GM23338 (cell line): Measurements from ENCODE around the gene CYTH3. TPM values are rescaled to one million over a fixed set of nuclear protein-coding genes. Genes with fewer than 3 reads are reported as not detected.

ENCODE experiments used
- ATAC-seq: fragments of 200-7000 bp; cut with Tn5 transposase; 3 replicates; pipeline ENCODE4 v1.9.1; 2020
- DNase-seq: peaks from one replicate; pipeline ENCODE4 v3.0.0-alpha.2; 2015; ENCODE audit warnings: low spot score
- H2AFZ ChIP-seq: fragments of 200-600 bp; sonication (generic); 2 replicates; pipeline ENCODE4 v1.8.0; 2016; ENCODE audit warnings: antibody characterized with exemption, mild to moderate bottlenecking, moderate library complexity
- H3F3A ChIP-seq: fragments of 200-600 bp; sonication (generic); replicated peaks from 2 replicates; pipeline ENCODE4 v1.8.0; 2017; ENCODE audit warnings: antibody characterized with exemption, mixed run types, low read depth
- H3K27ac ChIP-seq: fragments of 200-600 bp; sonication (generic); 2 replicates; pipeline ENCODE4 v1.6.1; 2016; ENCODE audit warnings: low read depth
- H3K27me3 ChIP-seq: fragments of 200-600 bp; sonication (generic); 2 replicates; pipeline ENCODE4 v1.8.0; 2016; ENCODE audit warnings: mild to moderate bottlenecking, mixed run types, moderate library complexity; ENCODE audit not compliant: insufficient read depth
- H3K36me3 ChIP-seq: fragments of 200-600 bp; sonication (generic); 2 replicates; pipeline ENCODE4 v1.8.0; 2016; ENCODE audit warnings: mild to moderate bottlenecking; ENCODE audit not compliant: insufficient read depth
- H3K4me1 ChIP-seq: fragments of 200-600 bp; sonication (generic); 2 replicates; pipeline ENCODE4 v1.8.0; 2016; ENCODE audit warnings: mild to moderate bottlenecking, moderate library complexity; ENCODE audit not compliant: insufficient read depth
- H3K4me2 ChIP-seq: fragments of 200-600 bp; sonication (generic); 2 replicates; pipeline ENCODE4 v1.7.1; 2017; ENCODE audit warnings: mixed run types
- H3K4me3 ChIP-seq: fragments of 200-600 bp; sonication (generic); 2 replicates; pipeline ENCODE4 v1.6.1; 2016; ENCODE audit warnings: mixed run types
- H3K79me2 ChIP-seq: fragments of 200-600 bp; sonication (generic); replicated peaks from 2 replicates; pipeline ENCODE4 v1.8.0; 2017; ENCODE audit warnings: mild to moderate bottlenecking; ENCODE audit not compliant: insufficient read depth
- H3K9me2 ChIP-seq: fragments of 200-600 bp; sonication (generic); 2 replicates; pipeline ENCODE4 v1.8.0; 2017; ENCODE audit not compliant: insufficient read depth
- H4K20me1 ChIP-seq: fragments of 200-600 bp; sonication (generic); replicated peaks from 2 replicates; pipeline ENCODE4 v1.8.0; 2017; ENCODE audit warnings: mild to moderate bottlenecking; ENCODE audit not compliant: insufficient read depth
- H3K27ac Mint-ChIP-seq: 2 replicates; pipeline ENCODE4 v1.8.0; 2020; ENCODE audit warnings: inconsistent platforms, mild to moderate bottlenecking, moderate library complexity, mixed read lengths
- H3K27me3 Mint-ChIP-seq: 3 replicates; pipeline ENCODE4 v1.8.0; 2022; ENCODE audit warnings: low read depth, mild to moderate bottlenecking, moderate library complexity, mixed read lengths, inconsistent platforms; ENCODE audit not compliant: insufficient read depth, poor library complexity
- H3K36me3 Mint-ChIP-seq: 3 replicates; pipeline ENCODE4 v1.8.0; 2021; ENCODE audit warnings: low read depth, mild to moderate bottlenecking, inconsistent platforms, moderate library complexity, mixed read lengths
- H3K4me1 Mint-ChIP-seq: 3 replicates; pipeline ENCODE4 v1.8.0; 2020; ENCODE audit warnings: mild to moderate bottlenecking, inconsistent platforms, mixed read lengths
- H3K4me3 Mint-ChIP-seq: 3 replicates; pipeline ENCODE4 v1.8.0; 2021; ENCODE audit warnings: moderate library complexity, mild to moderate bottlenecking, inconsistent platforms, mixed read lengths
- H3K9me3 Mint-ChIP-seq: 3 replicates; pipeline ENCODE4 v1.8.0; 2020; ENCODE audit warnings: moderate library complexity, mild to moderate bottlenecking, inconsistent platforms, mixed read lengths
- CREB1 ChIP-seq: fragments of 250-450 bp; sonication (Bioruptor Pico); IDR thresholded peaks from 2 replicates; pipeline ENCODE4 v1.5.0; 2020; ENCODE audit warnings: low read depth, mild to moderate bottlenecking, moderate library complexity
- EZH2 ChIP-seq: fragments of 200-600 bp; sonication (generic); IDR thresholded peaks from one replicate; pipeline ENCODE4 v1.8.0; 2017; ENCODE audit warnings: antibody characterized with exemption, mild to moderate bottlenecking, low read depth; ENCODE audit not compliant: unreplicated experiment
- EZH2phosphoT487 ChIP-seq: fragments of 200-600 bp; sonication (generic); IDR thresholded peaks from one replicate; pipeline ENCODE4 v1.8.1; 2018; ENCODE audit warnings: antibody characterized with exemption; ENCODE audit not compliant: unreplicated experiment
- JUNB ChIP-seq: IDR thresholded peaks from one replicate; pipeline ENCODE4 v1.6.1; 2016; ENCODE audit warnings: antibody characterized with exemption; ENCODE audit not compliant: unreplicated experiment
- NANOG ChIP-seq: IDR thresholded peaks from 2 replicates; pipeline ENCODE4 v1.6.1; 2016; ENCODE audit warnings: antibody characterized with exemption, borderline replicate concordance
- STAT1 ChIP-seq: IDR thresholded peaks from one replicate; pipeline ENCODE4 v1.6.1; 2016; ENCODE audit warnings: antibody characterized with exemption; ENCODE audit not compliant: unreplicated experiment
- polyA plus RNA-seq: library from polyadenylated mRNA; unstranded; fragments of >200 nt; fragmentation: Nextera tagmentation; extraction: Ambion mirVana; gene quantifications from 2 replicates; pipeline ENCODE4 v1.2.1, GENCODE V29; 2016
- total RNA-seq: library from RNA; depleted of rRNA; stranded (reverse); fragments of >200 nt; shearing (Covaris generic); gene quantifications from 2 replicates; pipeline ENCODE4 v1.2.3, GENCODE V29; 2014
- TF ChIP-seq, protein P1 (sequence below), 2 experiments: fragments of 200-600 bp in 1 of 2; sonication (generic) in 1 of 2; conservative IDR thresholded peaks; 2 replicates each; pipeline versions ENCODE4 v1.5.1 to v1.6.1; 2016 to 2017; ENCODE audit warnings: antibody characterized with exemption in 2 of 2, low read depth in 2 of 2, mild to moderate bottlenecking in 2 of 2, moderate library complexity in 1 of 2
- TF ChIP-seq, protein P2 (sequence below): fragments of 250-450 bp; sonication (Bioruptor Pico); IDR thresholded peaks from 2 replicates; pipeline ENCODE4 v1.5.0; 2020; ENCODE audit warnings: mild to moderate bottlenecking, moderate library complexity
- TF ChIP-seq, protein P3 (sequence below): IDR thresholded peaks from 2 replicates; pipeline ENCODE4 v1.6.1; 2016; ENCODE audit warnings: antibody characterized with exemption

CYTH3 gene
- total and polyA plus RNA-seq, 2 experiments from 2014 or later: 4.6 to 15.3 TPM

DNA sequence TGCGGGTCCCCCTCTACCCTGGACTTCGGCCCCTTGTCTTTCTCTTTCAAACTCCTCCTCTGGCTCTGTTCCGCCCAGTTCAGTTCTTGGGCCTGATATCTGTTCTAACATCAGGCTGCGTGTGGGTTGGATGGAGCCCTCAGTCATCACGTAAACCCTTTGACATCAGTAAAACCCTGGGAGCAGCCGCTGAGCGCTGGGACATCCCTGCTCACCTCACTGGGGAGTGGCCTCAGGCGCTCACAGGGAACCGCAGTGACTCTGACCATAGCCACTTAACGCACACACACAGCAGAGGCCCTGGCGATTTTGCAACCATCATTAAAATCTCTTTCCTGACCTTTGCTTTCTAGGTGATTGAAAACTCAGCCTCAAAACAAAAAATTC is 113.3 kb downstream of the CYTH3 start:
- ATAC-seq: no peak
- no peaks in the 10 kb centered on the region for H3K27me3 ChIP-seq
- Mint-ChIP-seq H3K4me1 (peaks cover 10% of the 10 kb centered on the region), H3K27me3 (peaks cover 4% of the 10 kb centered on the region), H3K4me3 (no peak overlapping the region), H3K36me3 (peaks cover 47% of the 10 kb centered on the region), H3K27ac (no peak overlapping the region), H3K9me3 (no peaks in the 10 kb centered on the region)
- no peaks in the 10 kb centered on the region for H3K9me2 ChIP-seq
- TF ChIP-seq EZH2: no peak
- TF ChIP-seq NANOG: no peak
- TF ChIP-seq JUNB: no peak
- TF ChIP-seq, protein P1, sequence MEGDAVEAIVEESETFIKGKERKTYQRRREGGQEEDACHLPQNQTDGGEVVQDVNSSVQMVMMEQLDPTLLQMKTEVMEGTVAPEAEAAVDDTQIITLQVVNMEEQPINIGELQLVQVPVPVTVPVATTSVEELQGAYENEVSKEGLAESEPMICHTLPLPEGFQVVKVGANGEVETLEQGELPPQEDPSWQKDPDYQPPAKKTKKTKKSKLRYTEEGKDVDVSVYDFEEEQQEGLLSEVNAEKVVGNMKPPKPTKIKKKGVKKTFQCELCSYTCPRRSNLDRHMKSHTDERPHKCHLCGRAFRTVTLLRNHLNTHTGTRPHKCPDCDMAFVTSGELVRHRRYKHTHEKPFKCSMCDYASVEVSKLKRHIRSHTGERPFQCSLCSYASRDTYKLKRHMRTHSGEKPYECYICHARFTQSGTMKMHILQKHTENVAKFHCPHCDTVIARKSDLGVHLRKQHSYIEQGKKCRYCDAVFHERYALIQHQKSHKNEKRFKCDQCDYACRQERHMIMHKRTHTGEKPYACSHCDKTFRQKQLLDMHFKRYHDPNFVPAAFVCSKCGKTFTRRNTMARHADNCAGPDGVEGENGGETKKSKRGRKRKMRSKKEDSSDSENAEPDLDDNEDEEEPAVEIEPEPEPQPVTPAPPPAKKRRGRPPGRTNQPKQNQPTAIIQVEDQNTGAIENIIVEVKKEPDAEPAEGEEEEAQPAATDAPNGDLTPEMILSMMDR (conservative IDR thresholded peaks at IDR 0.05; ENCODE audit: low read depth in 2 of 2): no peak
- no peak for TF ChIP-seq EZH2phosphoT487
- TF ChIP-seq CREB1 (CRISPR knock-in tag): no peak
- 0 out of 2 replicates have a peak overlapping the region, but pooled peaks have one; percentile 69 for H3K27ac ChIP-seq
- H4K20me1 ChIP-seq: peaks cover 5% of the 10 kb centered on the region
- H3K4me1 ChIP-seq: no peaks in the 10 kb centered on the region
- no peak overlapping the region for H3K4me3 ChIP-seq
- peaks cover 23% of the 10 kb centered on the region; the same call in 1 of the 2 replicates for H3K36me3 ChIP-seq
- H3K4me2 ChIP-seq: no peak overlapping the region
- H2AFZ ChIP-seq: no peak overlapping the region
- H3K79me2 ChIP-seq: peaks cover 6% of the 10 kb centered on the region; the same call in 1 of the 2 replicates
- H3F3A ChIP-seq: no peaks in the 10 kb centered on the region
- DNase-seq: no peak

GRCh38 chr7:6158424-6159096 is 113.9 kb downstream of the CYTH3 start:
- no peaks in the 10 kb centered on the region for H3K9me3 Mint-ChIP-seq
- Histone ChIP-seq H3K4me1 (no peaks in the 10 kb centered on the region), H3K27ac (peak overlapping the region; percentile 69; the same call in 1 of the 2 replicates), H3K9me2 (no peaks in the 10 kb centered on the region), H3K36me3 (peaks cover 23% of the 10 kb centered on the region; the same call in 1 of the 2 replicates), H2AFZ (no peak overlapping the region), H3K4me2 (no peak overlapping the region), H3F3A (no peaks in the 10 kb centered on the region), H3K4me3 (no peak overlapping the region), H3K27me3 (no peaks in the 10 kb centered on the region), H3K79me2 (peaks cover 6% of the 10 kb centered on the region; the same call in 1 of the 2 replicates), H4K20me1 (peaks cover 5% of the 10 kb centered on the region)
- DNase-seq (no peak), ATAC-seq (no peak)
- H3K27me3 Mint-ChIP-seq: peaks cover 4% of the 10 kb centered on the region
- H3K27ac Mint-ChIP-seq: no peak overlapping the region; the same call in 1 of the 2 replicates
- H3K4me3 Mint-ChIP-seq: no peak overlapping the region
- H3K4me1 Mint-ChIP-seq: peaks cover 10% of the 10 kb centered on the region
- peaks cover 47% of the 10 kb centered on the region for H3K36me3 Mint-ChIP-seq
- TF ChIP-seq EZH2phosphoT487: no peak
- no peak for TF ChIP-seq STAT1
- TF ChIP-seq, protein P2, sequence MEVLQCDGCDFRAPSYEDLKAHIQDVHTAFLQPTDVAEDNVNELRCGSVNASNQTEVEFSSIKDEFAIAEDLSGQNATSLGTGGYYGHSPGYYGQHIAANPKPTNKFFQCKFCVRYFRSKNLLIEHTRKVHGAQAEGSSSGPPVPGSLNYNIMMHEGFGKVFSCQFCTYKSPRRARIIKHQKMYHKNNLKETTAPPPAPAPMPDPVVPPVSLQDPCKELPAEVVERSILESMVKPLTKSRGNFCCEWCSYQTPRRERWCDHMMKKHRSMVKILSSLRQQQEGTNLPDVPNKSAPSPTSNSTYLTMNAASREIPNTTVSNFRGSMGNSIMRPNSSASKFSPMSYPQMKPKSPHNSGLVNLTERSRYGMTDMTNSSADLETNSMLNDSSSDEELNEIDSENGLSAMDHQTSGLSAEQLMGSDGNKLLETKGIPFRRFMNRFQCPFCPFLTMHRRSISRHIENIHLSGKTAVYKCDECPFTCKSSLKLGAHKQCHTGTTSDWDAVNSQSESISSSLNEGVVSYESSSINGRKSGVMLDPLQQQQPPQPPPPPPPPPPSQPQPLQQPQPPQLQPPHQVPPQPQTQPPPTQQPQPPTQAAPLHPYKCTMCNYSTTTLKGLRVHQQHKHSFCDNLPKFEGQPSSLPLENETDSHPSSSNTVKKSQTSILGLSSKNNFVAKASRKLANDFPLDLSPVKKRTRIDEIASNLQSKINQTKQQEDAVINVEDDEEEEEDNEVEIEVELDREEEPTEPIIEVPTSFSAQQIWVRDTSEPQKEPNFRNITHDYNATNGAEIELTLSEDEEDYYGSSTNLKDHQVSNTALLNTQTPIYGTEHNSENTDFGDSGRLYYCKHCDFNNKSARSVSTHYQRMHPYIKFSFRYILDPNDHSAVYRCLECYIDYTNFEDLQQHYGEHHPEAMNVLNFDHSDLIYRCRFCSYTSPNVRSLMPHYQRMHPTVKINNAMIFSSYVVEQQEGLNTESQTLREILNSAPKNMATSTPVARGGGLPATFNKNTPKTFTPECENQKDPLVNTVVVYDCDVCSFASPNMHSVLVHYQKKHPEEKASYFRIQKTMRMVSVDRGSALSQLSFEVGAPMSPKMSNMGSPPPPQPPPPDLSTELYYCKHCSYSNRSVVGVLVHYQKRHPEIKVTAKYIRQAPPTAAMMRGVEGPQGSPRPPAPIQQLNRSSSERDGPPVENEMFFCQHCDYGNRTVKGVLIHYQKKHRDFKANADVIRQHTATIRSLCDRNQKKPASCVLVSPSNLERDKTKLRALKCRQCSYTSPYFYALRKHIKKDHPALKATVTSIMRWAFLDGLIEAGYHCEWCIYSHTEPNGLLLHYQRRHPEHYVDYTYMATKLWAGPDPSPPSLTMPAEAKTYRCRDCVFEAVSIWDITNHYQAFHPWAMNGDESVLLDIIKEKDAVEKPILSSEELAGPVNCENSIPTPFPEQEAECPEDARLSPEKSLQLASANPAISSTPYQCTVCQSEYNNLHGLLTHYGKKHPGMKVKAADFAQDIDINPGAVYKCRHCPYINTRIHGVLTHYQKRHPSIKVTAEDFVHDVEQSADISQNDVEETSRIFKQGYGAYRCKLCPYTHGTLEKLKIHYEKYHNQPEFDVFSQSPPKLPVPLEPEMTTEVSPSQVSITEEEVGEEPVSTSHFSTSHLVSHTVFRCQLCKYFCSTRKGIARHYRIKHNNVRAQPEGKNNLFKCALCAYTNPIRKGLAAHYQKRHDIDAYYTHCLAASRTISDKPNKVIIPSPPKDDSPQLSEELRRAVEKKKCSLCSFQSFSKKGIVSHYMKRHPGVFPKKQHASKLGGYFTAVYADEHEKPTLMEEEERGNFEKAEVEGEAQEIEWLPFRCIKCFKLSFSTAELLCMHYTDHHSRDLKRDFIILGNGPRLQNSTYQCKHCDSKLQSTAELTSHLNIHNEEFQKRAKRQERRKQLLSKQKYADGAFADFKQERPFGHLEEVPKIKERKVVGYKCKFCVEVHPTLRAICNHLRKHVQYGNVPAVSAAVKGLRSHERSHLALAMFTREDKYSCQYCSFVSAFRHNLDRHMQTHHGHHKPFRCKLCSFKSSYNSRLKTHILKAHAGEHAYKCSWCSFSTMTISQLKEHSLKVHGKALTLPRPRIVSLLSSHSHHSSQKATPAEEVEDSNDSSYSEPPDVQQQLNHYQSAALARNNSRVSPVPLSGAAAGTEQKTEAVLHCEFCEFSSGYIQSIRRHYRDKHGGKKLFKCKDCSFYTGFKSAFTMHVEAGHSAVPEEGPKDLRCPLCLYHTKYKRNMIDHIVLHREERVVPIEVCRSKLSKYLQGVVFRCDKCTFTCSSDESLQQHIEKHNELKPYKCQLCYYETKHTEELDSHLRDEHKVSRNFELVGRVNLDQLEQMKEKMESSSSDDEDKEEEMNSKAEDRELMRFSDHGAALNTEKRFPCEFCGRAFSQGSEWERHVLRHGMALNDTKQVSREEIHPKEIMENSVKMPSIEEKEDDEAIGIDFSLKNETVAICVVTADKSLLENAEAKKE (CRISPR knock-in tag): no peak
- TF ChIP-seq, protein P3, sequence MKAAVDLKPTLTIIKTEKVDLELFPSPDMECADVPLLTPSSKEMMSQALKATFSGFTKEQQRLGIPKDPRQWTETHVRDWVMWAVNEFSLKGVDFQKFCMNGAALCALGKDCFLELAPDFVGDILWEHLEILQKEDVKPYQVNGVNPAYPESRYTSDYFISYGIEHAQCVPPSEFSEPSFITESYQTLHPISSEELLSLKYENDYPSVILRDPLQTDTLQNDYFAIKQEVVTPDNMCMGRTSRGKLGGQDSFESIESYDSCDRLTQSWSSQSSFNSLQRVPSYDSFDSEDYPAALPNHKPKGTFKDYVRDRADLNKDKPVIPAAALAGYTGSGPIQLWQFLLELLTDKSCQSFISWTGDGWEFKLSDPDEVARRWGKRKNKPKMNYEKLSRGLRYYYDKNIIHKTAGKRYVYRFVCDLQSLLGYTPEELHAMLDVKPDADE: no peak
